HL-60 (cell line): ENCODE measurements around the gene PTPRC.

Source experiments
- CTCF ChIP-seq: IDR thresholded peaks from one replicate; pipeline ENCODE4 v1.5.1; 2011; ENCODE audit warnings: low read length, control low read depth, inconsistent platforms; ENCODE audit not compliant: insufficient read depth
- REST ChIP-seq: IDR thresholded peaks from 2 replicates; pipeline ENCODE4 v1.6.1; 2012; ENCODE audit warnings: low read depth; ENCODE audit not compliant: insufficient replicate concordance

GRCh38 chr1:198723127-198723526, 84.3 kb downstream of the PTPRC start:
- no peak for TF ChIP-seq CTCF
- TF ChIP-seq REST, result no peak
